HCT116 (cell line): ENCODE measurements around the gene SLC27A4.

Experiments used
- CTCF ChIP-seq, 3 experiments: fragments of 200-600 bp in 1 of 3; sonication (generic) in 1 of 3; IDR thresholded peaks in 2 of 3; conservative IDR thresholded peaks in 1 of 3; 2 replicates each; pipeline ENCODE4 v1.5.1; 2012 to 2017; ENCODE audit warnings: low read depth in 2 of 3, low read length in 2 of 3, antibody characterized with exemption in 1 of 3, borderline replicate concordance in 1 of 3, control low read depth in 1 of 3, mild to moderate bottlenecking in 1 of 3, mixed read lengths in 1 of 3, mixed run types in 1 of 3, moderate library complexity in 1 of 3; ENCODE audit not compliant: insufficient read depth in 1 of 3
- EGR1 ChIP-seq: IDR thresholded peaks from 2 replicates; pipeline ENCODE4 v1.6.1; 2012; ENCODE audit warnings: low read depth
- ELF1 ChIP-seq: IDR thresholded peaks from 2 replicates; pipeline ENCODE4 v1.6.1; 2012; ENCODE audit warnings: low read depth, borderline replicate concordance
- EZH2phosphoT487 ChIP-seq: fragments of 200-600 bp; IDR thresholded peaks from 2 replicates; pipeline ENCODE4 v1.6.1; 2018; ENCODE audit warnings: antibody characterized with exemption, borderline replicate concordance
- JUND ChIP-seq: IDR thresholded peaks from 2 replicates; pipeline ENCODE4 v1.6.1; 2012
- POLR2A ChIP-seq: IDR thresholded peaks from 2 replicates; pipeline ENCODE4 v1.7.0; 2011; ENCODE audit warnings: borderline replicate concordance; ENCODE audit not compliant: insufficient read depth, insufficient read length; ENCODE audit errors: extremely low read depth
- POLR2AphosphoS5 ChIP-seq: IDR thresholded peaks from 2 replicates; pipeline ENCODE4 v1.6.1; 2011; ENCODE audit warnings: mild to moderate bottlenecking, low read depth, low read length, moderate library complexity
- SP1 ChIP-seq: IDR thresholded peaks from 2 replicates; pipeline ENCODE4 v1.6.1; 2012; ENCODE audit warnings: low read depth
- ZNF274 ChIP-seq: fragments of 200-500 bp; sonication (Bioruptor generic); IDR thresholded peaks from 2 replicates; pipeline ENCODE4 v1.6.1; 2014; ENCODE audit warnings: mild to moderate bottlenecking, low read depth, low read length, inconsistent platforms

- TF ChIP-seq POLR2A, result no peak
- TF ChIP-seq EZH2phosphoT487, result no peak
- no peak for TF ChIP-seq SP1
- no peak for TF ChIP-seq CTCF (IDR thresholded peaks at IDR 0.05 in 2 of 3, conservative IDR thresholded peaks at IDR 0.05 in 1 of 3; ENCODE audit: borderline replicate concordance in 1 of 3, insufficient read depth in 1 of 3, low read depth in 2 of 3, low read length in 2 of 3)
- no peak for TF ChIP-seq EGR1
- no peak for TF ChIP-seq ELF1
- TF ChIP-seq POLR2AphosphoS5, result no peak
- no peak for TF ChIP-seq JUND
- no peak for TF ChIP-seq ZNF274
Measured at GRCh38 chr9:128298535-128299482, 41.5 kb upstream of the SLC27A4 start.
